Right ventricle myocardium superior (tissue), 1 donor: ENCODE measurements around the gene TRPV2. TPM values are rescaled to one million over a fixed set of nuclear protein-coding genes. Genes with fewer than 3 reads are reported as not detected.

ENCODE experiments used
- ATAC-seq: fragments of 200-7000 bp; cut with Tn5 transposase; one replicate; pipeline ENCODE4 v1.9.1; 2020; ENCODE audit warnings: mild to moderate bottlenecking; ENCODE audit not compliant: poor library complexity
- DNase-seq: peaks from one replicate; pipeline ENCODE4 v3.0.0-alpha.2; 2020
- intact Hi-C: fragments of 100-400 bp; cut with DNase I; formaldehyde crosslinking; loops from one replicate; pipeline ENCODE4 v1.11.2; 2022
- total RNA-seq: library from RNA; stranded (reverse); fragmentation: NEBNext Ultra II Directional; extraction: Animal tissue kit (Norgen Biotek cat#: 25700); gene quantifications from one replicate; pipeline ENCODE4 v1.2.1, GENCODE V29; 2021
- donor health status: DM: no; HTN: yes; CAD: no; lungs with severe emphysema.

TRPV2 gene
- total RNA-seq, 1 donor from 2014 or later = 10.3 TPM

GRCh38 chr17:16464303-16465051 lies 49.1 kb downstream of the TRPV2 start:
- intact Hi-C loops = no loop called here
- no peak for ATAC-seq
- no peak for DNase-seq

- no peak for ATAC-seq
- DNase-seq = no peak
- intact Hi-C loops = no loop called here
Observed at GRCh38 chr17:16465052-16465312, 49.6 kb downstream of the TRPV2 start.

- ATAC-seq (peak; percentile 45), DNase-seq (peak; percentile 61)
- intact Hi-C loops = no loop called here
Observed at GRCh38 chr17:16465861-16466338, 50.5 kb downstream of the TRPV2 start.

DNA sequence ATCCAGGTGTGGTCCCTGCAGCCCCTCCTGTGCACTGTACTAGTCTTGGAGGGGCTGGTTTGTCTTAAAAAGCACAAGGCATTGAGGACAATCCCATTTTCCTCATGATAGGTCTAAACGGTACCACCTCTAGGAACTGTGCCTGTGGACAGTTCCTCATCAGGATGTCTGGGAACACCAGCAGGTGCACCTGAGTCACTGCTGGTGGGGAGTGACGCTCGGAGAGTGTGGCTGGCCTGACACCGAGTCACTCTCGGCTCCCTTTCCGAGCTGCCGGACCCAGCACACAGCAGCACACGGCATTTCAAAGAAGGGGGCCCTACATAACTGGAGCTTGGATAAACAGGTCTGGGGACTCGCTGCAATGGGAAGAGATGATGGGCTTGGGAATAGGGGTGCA lies 51.0 kb downstream of the TRPV2 start:
- ATAC-seq = no peak
- DNase-seq = no peak
- intact Hi-C loops = no loop called here

DNA sequence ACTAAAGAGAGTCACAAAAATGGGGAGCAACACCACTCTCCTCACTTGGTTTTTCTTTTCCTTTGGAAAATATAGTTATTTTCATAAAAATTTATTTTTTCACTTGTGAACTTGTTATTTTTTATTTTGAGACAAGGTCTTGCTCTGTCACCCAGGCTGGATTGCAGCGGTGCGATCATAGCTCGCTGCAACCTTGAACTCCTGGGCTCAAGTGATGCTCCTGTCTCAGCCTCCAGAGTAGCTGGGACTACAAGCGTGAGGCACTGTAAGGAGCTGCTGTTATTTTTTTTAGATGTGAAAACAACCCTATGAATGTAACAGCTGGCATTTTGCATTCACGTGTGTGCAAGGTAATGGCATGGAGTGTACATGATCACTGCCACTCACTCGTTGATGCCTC lies 51.7 kb downstream of the TRPV2 start:
- DNase-seq (no peak), ATAC-seq (no peak)
- intact Hi-C loops = no loop called here

GRCh38 chr17:16467886-16468285 lies 52.5 kb downstream of the TRPV2 start:
- intact Hi-C loops = no loop called here
- DNase-seq = no peak

GRCh38 chr17:16468428-16468992 lies 53.1 kb downstream of the TRPV2 start:
- no peak for ATAC-seq
- intact Hi-C loops = no loop called here
- no peak for DNase-seq

More at GRCh38 chr17:16467886-16468285, 52.5 kb downstream of the TRPV2 start:
- no peak for ATAC-seq

DNA sequence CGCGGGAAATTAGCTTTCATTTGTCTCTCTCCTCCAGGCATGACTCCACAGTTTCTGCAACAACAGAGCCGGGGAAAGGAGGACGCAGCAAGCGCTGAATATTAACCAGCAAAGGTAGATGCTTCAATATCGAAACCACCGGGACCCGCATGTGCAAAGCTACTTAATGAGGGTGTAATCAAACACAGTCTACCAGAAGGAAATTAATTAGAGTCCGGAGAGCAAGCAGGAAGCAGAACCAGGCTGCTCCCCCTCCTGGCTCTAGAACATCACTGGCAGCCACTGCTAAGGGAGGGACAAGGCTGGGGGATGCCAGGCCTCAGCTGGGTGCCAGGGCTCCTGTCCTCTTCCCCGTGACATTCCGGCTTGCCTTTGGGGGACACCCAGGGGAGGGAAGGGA lies 54.9 kb downstream of the TRPV2 start:
- no peak for DNase-seq
- intact Hi-C loops = no loop called here
- ATAC-seq = peak; percentile 42

GRCh38 chr17:16471295-16471694 lies 55.9 kb downstream of the TRPV2 start:
- DNase-seq (no peak), ATAC-seq (no peak)
- intact Hi-C loops = no loop called here

DNA sequence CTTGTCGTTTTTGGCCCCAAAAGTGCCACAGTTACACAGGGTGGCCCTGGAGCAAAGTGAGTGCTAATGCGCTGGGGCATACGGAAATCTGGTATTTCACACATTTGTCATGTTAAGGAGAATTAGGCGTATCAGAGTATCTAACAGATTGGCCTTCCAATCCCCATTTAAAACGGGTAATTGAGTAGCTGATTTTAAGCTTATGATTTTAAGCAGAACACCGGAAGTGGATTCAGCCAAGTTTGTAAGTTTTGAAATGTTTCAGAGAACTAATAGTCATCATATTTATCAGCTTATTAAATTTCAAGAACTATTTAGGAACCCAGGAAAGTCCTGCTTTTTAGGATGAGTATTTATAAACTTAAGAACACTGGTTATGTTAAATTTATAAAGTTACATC lies 57.2 kb downstream of the TRPV2 start:
- intact Hi-C loops = no loop called here
- ATAC-seq = no peak
- no peak for DNase-seq

DNA sequence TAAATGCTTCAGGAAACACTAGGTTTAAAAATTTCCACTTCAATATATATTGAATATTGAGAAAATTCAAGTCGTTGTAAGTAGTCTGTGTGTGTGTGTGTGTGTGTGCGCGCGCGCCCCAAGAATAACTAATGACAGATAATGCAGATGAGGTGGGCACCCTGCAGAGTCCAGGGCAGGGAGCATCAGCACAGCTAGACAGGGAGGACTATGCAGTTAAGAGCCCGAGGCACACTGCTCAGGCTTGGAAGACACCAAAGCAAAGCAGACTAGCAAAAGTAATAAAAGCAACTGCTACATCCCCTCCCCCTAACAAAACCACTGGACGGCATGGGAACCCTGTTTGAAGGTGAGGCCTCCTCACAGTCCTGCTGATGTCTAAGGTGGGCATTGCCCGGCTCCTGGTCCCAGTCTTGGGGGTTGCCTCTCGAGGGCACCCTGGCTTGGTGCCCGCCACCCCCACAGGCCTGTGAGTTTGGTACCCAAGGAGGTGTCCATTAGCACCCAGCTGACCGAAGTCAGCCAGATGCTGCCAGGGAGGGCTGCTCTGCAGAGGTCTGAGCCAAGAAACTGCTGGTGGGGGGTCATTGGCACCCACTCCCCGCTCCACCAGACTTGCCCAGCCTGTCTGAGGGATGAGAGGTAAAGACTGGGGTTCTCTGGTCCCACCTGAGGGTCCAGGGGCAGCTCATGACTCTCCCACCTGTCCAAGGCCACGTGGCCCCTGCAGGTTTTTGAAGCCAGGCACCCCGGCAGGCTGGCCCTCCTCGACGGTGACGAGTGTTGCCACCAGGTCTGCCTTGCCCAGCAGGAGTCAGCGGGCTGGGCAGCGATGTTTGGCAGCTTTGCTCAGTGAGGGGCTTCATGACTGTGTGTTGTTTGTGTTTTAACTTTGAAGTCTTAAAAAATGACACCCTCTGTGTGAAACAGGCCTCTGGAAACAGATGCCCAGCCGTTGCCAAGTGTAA lies 58.0 kb downstream of the TRPV2 start:
- intact Hi-C loops = no loop called here
- DNase-seq (no peak), ATAC-seq (no peak)

GRCh38 chr17:16474012-16474725 lies 58.8 kb downstream of the TRPV2 start:
- DNase-seq (no peak), ATAC-seq (no peak)
- intact Hi-C loops = no loop called here

DNA sequence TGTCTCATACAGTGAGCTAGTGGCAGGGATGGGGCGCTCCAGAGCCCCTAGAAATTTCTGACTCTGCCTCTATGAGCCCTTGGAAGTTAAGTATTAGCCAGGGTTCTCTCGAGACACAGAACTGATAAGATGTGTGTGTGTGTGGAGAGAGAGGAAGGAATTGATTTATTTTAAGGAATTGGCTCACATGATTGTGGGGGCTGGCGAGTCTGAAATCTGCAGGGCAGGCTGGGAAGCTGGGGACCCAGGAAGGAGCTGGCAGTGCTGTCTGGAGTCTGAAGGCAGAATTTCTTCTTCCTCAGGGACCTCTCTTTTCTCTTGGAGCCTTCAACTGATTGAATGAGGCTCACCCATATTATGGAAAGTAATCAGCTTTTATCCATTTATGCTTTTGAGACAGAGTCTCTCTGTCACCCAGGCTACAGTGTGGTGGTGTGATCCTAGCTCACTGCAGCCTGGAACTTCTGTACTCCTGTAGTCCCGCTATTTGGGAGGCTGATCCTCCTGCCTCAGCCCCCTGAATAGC lies 59.9 kb downstream of the TRPV2 start:
- intact Hi-C loops = no loop called here
- ATAC-seq (no peak), DNase-seq (no peak)

DNA sequence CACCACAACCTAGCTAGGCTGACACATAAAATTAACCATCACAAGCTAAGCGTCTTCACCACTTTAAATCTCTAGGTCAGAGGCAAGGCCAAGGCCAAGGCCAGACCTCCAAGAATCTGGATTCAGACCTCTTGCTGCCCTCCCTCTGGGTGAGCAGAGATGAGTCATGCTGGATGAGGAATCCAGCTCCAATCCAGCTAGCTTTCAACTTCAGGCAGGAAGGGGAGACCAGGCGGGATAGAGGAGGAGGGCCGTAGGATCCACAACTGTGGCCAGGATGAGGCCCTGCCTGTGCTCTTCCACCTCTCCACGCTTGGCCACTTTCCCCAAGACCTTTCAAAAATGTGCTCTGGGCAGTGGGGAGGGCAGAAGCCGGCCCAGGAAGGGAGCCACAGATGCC lies 61.9 kb downstream of the TRPV2 start:
- DNase-seq = no peak
- intact Hi-C loops = no loop called here
- peak; percentile 92 for ATAC-seq

GRCh38 chr17:16477666-16478065 lies 62.3 kb downstream of the TRPV2 start:
- intact Hi-C loops = no loop called here
- no peak for DNase-seq
- ATAC-seq = no peak

DNA sequence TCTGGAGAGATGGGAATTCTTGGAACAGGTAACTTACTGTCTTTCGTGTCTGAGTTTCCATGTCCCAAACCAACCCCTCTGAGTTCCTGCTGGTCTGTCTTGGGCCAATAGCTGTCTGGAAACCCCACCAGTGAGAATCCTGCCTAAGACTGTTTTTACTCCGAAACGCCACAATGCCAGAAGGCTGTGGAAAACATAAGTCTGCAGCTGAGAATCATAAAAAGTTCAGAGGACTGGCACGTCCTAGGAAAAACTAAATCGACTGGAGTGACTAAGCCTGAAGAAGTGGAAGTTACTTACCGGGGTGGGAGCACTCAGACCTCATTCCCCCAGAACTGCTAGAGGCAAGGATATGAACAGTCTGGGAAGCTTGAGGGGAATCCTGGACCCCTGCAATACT lies 63.3 kb downstream of the TRPV2 start:
- intact Hi-C loops = no loop called here
- no peak for ATAC-seq
- DNase-seq = no peak

DNA sequence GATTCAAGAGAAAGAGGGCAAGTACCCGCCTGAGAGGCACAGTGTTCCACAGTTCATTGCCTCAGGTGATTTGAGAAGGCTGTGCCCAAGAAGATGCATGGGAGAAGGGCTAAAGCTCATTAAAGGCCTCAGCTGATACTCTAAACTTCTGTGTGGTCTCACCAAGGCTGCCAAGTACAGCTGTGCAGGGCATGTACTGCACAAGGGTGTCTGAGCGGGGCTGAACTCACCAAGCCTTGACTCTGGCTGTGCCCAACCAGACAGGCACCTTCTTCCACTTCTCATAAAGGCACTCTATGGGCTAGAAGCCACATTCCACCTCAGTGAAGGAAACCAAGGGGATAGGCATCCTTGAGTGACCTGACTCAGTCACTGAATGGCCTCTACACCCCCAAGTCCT lies 63.9 kb downstream of the TRPV2 start:
- no peak for ATAC-seq
- intact Hi-C loops = no loop called here
- DNase-seq = no peak

DNA sequence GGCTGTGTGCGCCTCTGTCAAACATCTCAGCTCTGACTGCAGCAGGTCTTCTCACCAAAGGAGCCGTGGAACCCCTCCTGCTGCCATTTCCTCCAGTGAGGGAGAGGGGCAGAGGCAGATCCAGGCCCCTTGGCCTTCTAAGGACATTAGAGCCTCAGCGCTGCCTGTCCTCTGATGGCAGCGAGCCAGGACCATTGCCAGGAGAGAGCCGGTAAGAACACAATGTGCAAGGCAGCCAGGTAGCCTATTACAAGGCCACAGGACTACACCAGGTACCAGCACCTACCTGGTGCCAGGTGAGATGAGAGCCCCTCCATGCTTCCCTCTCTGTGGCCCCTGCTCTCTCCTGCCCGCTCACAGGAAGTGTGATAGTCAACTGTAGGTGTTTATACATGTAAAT lies 65.6 kb downstream of the TRPV2 start:
- intact Hi-C loops = no loop called here
- ATAC-seq = no peak
- no peak for DNase-seq

DNA sequence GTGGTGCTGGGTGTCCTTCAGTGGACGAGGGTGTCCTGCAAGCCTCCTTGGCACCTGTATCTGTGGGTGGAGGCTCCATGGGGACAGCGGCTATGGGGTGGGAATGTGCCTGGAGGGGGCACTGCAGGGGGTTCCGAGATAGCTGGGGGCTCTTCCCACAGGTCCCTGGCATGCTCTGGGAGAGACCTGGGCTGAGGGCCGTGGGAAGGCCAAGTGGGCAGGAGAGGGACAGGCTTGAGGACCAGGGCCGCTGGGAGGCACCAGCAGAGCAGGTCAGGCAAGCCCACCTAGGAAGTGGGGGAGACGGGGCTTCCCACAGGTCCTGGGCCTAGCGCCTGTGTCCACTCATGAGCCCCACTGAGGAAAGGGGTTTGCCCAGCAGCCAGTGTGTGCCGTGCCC lies 66.9 kb downstream of the TRPV2 start:
- no peak for ATAC-seq

More for the DNA sequence above, 66.9 kb downstream of the TRPV2 start:
- no peak for DNase-seq
- intact Hi-C loops = no loop called here
